IMR-90 (cell line): ENCODE data around the gene CDON. TPM values are rescaled to one million over a fixed set of nuclear protein-coding genes. Genes with fewer than 3 reads are reported as not detected.

Experiments used
- ATAC-seq: fragments of 200-7000 bp; cut with Tn5 transposase; 2 replicates; pipeline ENCODE4 v1.9.1; 2020; ENCODE audit warnings: low read depth, mild to moderate bottlenecking, moderate library complexity
- BruUV-seq: library from RNA; stranded (reverse); fragments of 400-500 nt; replicated peaks from 2 replicates; lab custom pipeline; 2021; lab: Mats Ljungman, UMichigan
- CTCF ChIA-PET: fragments of 300-600 bp; formaldehyde crosslinking; extraction: SDS; loops from one replicate; lab custom pipeline; 2021; ENCODE audit warnings: antibody characterized with exemption; lab: Yijun Ruan, JAX
- POLR2A ChIA-PET: fragments of 300-600 bp; sonication (Branson Sonifier 250); formaldehyde crosslinking; loops from one replicate; lab custom pipeline; 2022; ENCODE audit warnings: antibody characterized with exemption; ENCODE audit not compliant: unreplicated experiment; lab: Charles Lee
- DNase-seq: peaks from one replicate; pipeline ENCODE4 v3.0.0; 2013
- H2AFZ ChIP-seq: replicated peaks from 2 replicates; pipeline ENCODE3; 2013; ENCODE audit warnings: low read length, mild to moderate bottlenecking; ENCODE audit not compliant: poor library complexity
- H2AK5ac ChIP-seq: 2 replicates; pipeline ENCODE4 v1.6.1; 2013; ENCODE audit warnings: low read depth, low read length, inconsistent platforms
- H2AK9ac ChIP-seq: replicated peaks from 2 replicates; pipeline ENCODE3; 2013; ENCODE audit warnings: mild to moderate bottlenecking, low read depth, low read length, moderate library complexity; ENCODE audit not compliant: poor library complexity
- H2BK120ac ChIP-seq: 2 replicates; pipeline ENCODE4 v1.6.1; 2013; ENCODE audit warnings: low read depth, low read length, inconsistent platforms
- H2BK15ac ChIP-seq: 3 replicates; pipeline ENCODE4 v1.6.1; 2013; ENCODE audit warnings: low read depth, low read length, inconsistent platforms
- H2BK20ac ChIP-seq: 2 replicates; pipeline ENCODE4 v1.6.1; 2013; ENCODE audit warnings: low read depth, mild to moderate bottlenecking, inconsistent platforms, low read length, moderate library complexity
- H2BK5ac ChIP-seq: 2 replicates; pipeline ENCODE4 v1.6.1; 2013; ENCODE audit warnings: mild to moderate bottlenecking, low read depth, low read length, inconsistent platforms; ENCODE audit not compliant: poor library complexity, severe bottlenecking
- H3K14ac ChIP-seq: replicated peaks from 2 replicates; pipeline ENCODE4 v1.6.1; 2013; ENCODE audit warnings: low read depth, low read length, inconsistent platforms
- H3K18ac ChIP-seq: 2 replicates; pipeline ENCODE4 v1.6.1; 2013; ENCODE audit warnings: low read depth, low read length, control low read depth
- H3K23ac ChIP-seq: 2 replicates; pipeline ENCODE4 v1.6.1; 2013; ENCODE audit warnings: low read depth, low read length, inconsistent platforms
- H3K27ac ChIP-seq: 2 replicates; pipeline ENCODE4 v1.5.1; 2013; ENCODE audit warnings: mild to moderate bottlenecking, control low read depth, low read length; ENCODE audit not compliant: insufficient read depth
- H3K27me3 ChIP-seq: 2 replicates; pipeline ENCODE4 v1.6.1; 2013; ENCODE audit warnings: low read length; ENCODE audit not compliant: control insufficient read depth, insufficient read depth
- H3K36me3 ChIP-seq: 2 replicates; pipeline ENCODE4 v1.6.1; 2013; ENCODE audit warnings: low read length, mixed read lengths; ENCODE audit not compliant: control insufficient read depth, insufficient read depth
- H3K4ac ChIP-seq: 2 replicates; pipeline ENCODE4 v1.6.1; 2013; ENCODE audit warnings: low read depth, low read length, inconsistent platforms
- H3K4me1 ChIP-seq: 2 replicates; pipeline ENCODE4 v1.6.1; 2013; ENCODE audit warnings: low read length, mixed read lengths; ENCODE audit not compliant: control insufficient read depth, insufficient read depth
- H3K4me2 ChIP-seq: 2 replicates; pipeline ENCODE4 v1.6.1; 2013; ENCODE audit warnings: low read depth, mild to moderate bottlenecking, control low read depth, low read length, moderate library complexity
- H3K4me3 ChIP-seq: 2 replicates; pipeline ENCODE4 v1.5.1; 2013; ENCODE audit warnings: low read depth, mild to moderate bottlenecking, control low read depth, low read length, moderate library complexity; ENCODE audit not compliant: insufficient read depth
- H3K56ac ChIP-seq: 2 replicates; pipeline ENCODE4 v1.6.1; 2013; ENCODE audit warnings: low read length, inconsistent platforms; ENCODE audit not compliant: insufficient read depth; ENCODE audit errors: extremely low read depth
- H3K79me1 ChIP-seq, 2 experiments: 2 replicates each; pipeline ENCODE4 v1.6.1; 2013; ENCODE audit warnings: low read length in 2 of 2, inconsistent platforms in 1 of 2, low read depth in 1 of 2
- H3K9ac ChIP-seq: 2 replicates; pipeline ENCODE4 v1.6.1; 2013; ENCODE audit warnings: low read depth, low read length, control low read depth
- H3K9me1 ChIP-seq: 2 replicates; pipeline ENCODE4 v1.6.1; 2013; ENCODE audit warnings: low read length, inconsistent platforms; ENCODE audit not compliant: insufficient read depth
- H3K9me3 ChIP-seq: 2 replicates; pipeline ENCODE4 v1.6.1; 2013; ENCODE audit warnings: low read length; ENCODE audit not compliant: control insufficient read depth, insufficient read depth
- H4K20me1 ChIP-seq: 2 replicates; pipeline ENCODE4 v1.6.1; 2013; ENCODE audit warnings: low read length, inconsistent platforms; ENCODE audit not compliant: insufficient read depth
- H4K5ac ChIP-seq: 2 replicates; pipeline ENCODE4 v1.6.1; 2013; ENCODE audit warnings: mild to moderate bottlenecking, low read depth, low read length, control low read depth
- H4K8ac ChIP-seq, 2 experiments: 2 replicates each; pipeline ENCODE4 v1.6.1; 2013; ENCODE audit warnings: low read depth in 2 of 2, low read length in 2 of 2, control low read depth in 1 of 2, inconsistent platforms in 1 of 2
- H4K91ac ChIP-seq: 2 replicates; pipeline ENCODE4 v1.6.1; 2013; ENCODE audit warnings: low read depth, low read length, inconsistent platforms; ENCODE audit not compliant: insufficient read depth
- BHLHE40 ChIP-seq: fragments of 150-350 bp; IDR thresholded peaks from 2 replicates; pipeline ENCODE4 v1.6.1; 2016; ENCODE audit warnings: mild to moderate bottlenecking, low read depth, low read length
- CEBPB ChIP-seq: IDR thresholded peaks from 2 replicates; pipeline ENCODE4 v1.6.1; 2012; ENCODE audit warnings: low read depth, low read length, improper control_type of control experiment
- CHD1 ChIP-seq: IDR thresholded peaks from 2 replicates; pipeline ENCODE4 v1.6.1; 2012; ENCODE audit warnings: low read depth, low read length, improper control_type of control experiment
- CTCF ChIP-seq: conservative IDR thresholded peaks from 2 replicates; pipeline ENCODE4 v1.5.1; 2012; ENCODE audit warnings: mild to moderate bottlenecking, low read depth, low read length, improper control_type of control experiment
- ELK1 ChIP-seq: fragments of 150-350 bp; IDR thresholded peaks from 2 replicates; pipeline ENCODE4 v1.6.1; 2016; ENCODE audit warnings: low read depth, mild to moderate bottlenecking, low read length, moderate library complexity, borderline replicate concordance
- FOS ChIP-seq: fragments of 150-350 bp; IDR thresholded peaks from 2 replicates; pipeline ENCODE4 v1.6.1; 2016; ENCODE audit warnings: low read depth, low read length
- MAFK ChIP-seq: IDR thresholded peaks from 2 replicates; pipeline ENCODE4 v1.6.1; 2012; ENCODE audit warnings: low read depth, low read length, improper control_type of control experiment
- MAZ ChIP-seq: IDR thresholded peaks from 2 replicates; pipeline ENCODE4 v1.6.1; 2012; ENCODE audit warnings: low read depth, mild to moderate bottlenecking, low read length, improper control_type of control experiment, moderate library complexity, borderline replicate concordance
- MXI1 ChIP-seq: IDR thresholded peaks from 2 replicates; pipeline ENCODE4 v1.6.1; 2012; ENCODE audit warnings: low read depth, mild to moderate bottlenecking, low read length, moderate library complexity, borderline replicate concordance
- NFE2L2 ChIP-seq: fragments of 150-350 bp; IDR thresholded peaks from 2 replicates; pipeline ENCODE4 v1.6.1; 2016; ENCODE audit warnings: low read depth, mild to moderate bottlenecking, low read length
- POLR2A ChIP-seq: IDR thresholded peaks from 2 replicates; pipeline ENCODE4 v1.6.1; 2012; ENCODE audit warnings: mild to moderate bottlenecking, low read depth, low read length
- RAD21 ChIP-seq: IDR thresholded peaks from 2 replicates; pipeline ENCODE4 v1.6.1; 2012; ENCODE audit warnings: low read length, improper control_type of control experiment
- RCOR1 ChIP-seq: IDR thresholded peaks from 2 replicates; pipeline ENCODE4 v1.6.1; 2012; ENCODE audit warnings: mild to moderate bottlenecking, low read length, improper control_type of control experiment; ENCODE audit not compliant: insufficient replicate concordance
- RFX5 ChIP-seq: IDR thresholded peaks from 2 replicates; pipeline ENCODE4 v1.8.0; 2012; ENCODE audit warnings: low read depth, mild to moderate bottlenecking, low read length, moderate library complexity
- SMC3 ChIP-seq: fragments of 150-350 bp; IDR thresholded peaks from 2 replicates; pipeline ENCODE4 v1.6.1; 2016; ENCODE audit warnings: low read depth, mild to moderate bottlenecking, antibody characterized with exemption, low read length, moderate library complexity
- USF2 ChIP-seq: fragments of 150-350 bp; IDR thresholded peaks from 2 replicates; pipeline ENCODE4 v1.6.1; 2017; ENCODE audit warnings: mild to moderate bottlenecking, antibody characterized with exemption, low read length, low read depth
- WGBS, 2 experiments: methylation state at CpG; one replicate each; pipeline versions ENCODE4 v1.1.5 to v1.1.7; 2013; ENCODE audit warnings: missing lambda C conversion rate in 2 of 2; ENCODE audit not compliant: insufficient read length in 1 of 2; ENCODE audit errors: extremely low coverage in 2 of 2; 5-methylcytosine and 5-hydroxymethylcytosine counted together
- dilution Hi-C: fragments of 300-500 bp; cut with HindIII; formaldehyde crosslinking; loops from one replicate; pipeline ENCODE4 v1.14.3; 2018; ENCODE audit warnings: low sequenced_read_pairs; ENCODE audit not compliant: unreplicated experiment
- in situ Hi-C: fragments of 300-500 bp; cut with MboI; formaldehyde crosslinking; loops from 3 replicates; pipeline ENCODE4 v1.14.3; 2019; ENCODE audit warnings: low sequenced_read_pairs, inconsistent platforms, mixed read lengths
- intact Hi-C: fragments of 100-400 bp; cut with micrococcal nuclease; formaldehyde crosslinking; loops from 2 replicates; pipeline ENCODE4 v1.10.0; 2022
- polyA plus RNA-seq, 3 experiments: library from polyadenylated mRNA; depleted of rRNA; stranded (reverse); fragments of >200 nt; gene quantifications; 2 replicates each; pipeline ENCODE4 v1.2.3, GENCODE V29; 2012; ENCODE audit warnings: low replicate concordance in 1 of 3
- total RNA-seq: library from RNA; depleted of rRNA; stranded (reverse); fragments of >200 nt; gene quantifications from 2 replicates; pipeline ENCODE4 v1.2.3, GENCODE V29; 2012

CDON gene
- total and polyA plus RNA-seq, 2 of the 4 experiments (the other 2 are of a cell fraction), result 1.2 to 3.8 TPM

GRCh38 chr11:125943661-125944349 is 118.9 kb downstream of the CDON start:
- H2AFZ ChIP-seq, result no peak overlapping the region
- H3K9me1 ChIP-seq, result no peaks in the 10 kb centered on the region
- no peak for TF ChIP-seq POLR2A
- no peak for TF ChIP-seq SMC3
- no peak for TF ChIP-seq MXI1
- TF ChIP-seq RAD21, result no peak
- no peak for TF ChIP-seq RCOR1
- no peak for TF ChIP-seq USF2
- TF ChIP-seq ELK1, result no peak
- TF ChIP-seq FOS, result no peak
- TF ChIP-seq NFE2L2, result no peak
- TF ChIP-seq BHLHE40, result no peak
- no peak for TF ChIP-seq MAZ
- no peak for TF ChIP-seq CEBPB
- TF ChIP-seq RFX5, result no peak
- TF ChIP-seq MAFK, result no peak
- TF ChIP-seq CHD1, result no peak
- TF ChIP-seq CTCF, result no peak
- no peak overlapping the region for H4K8ac ChIP-seq
- H4K91ac ChIP-seq, result no peak overlapping the region
- ChIA-PET POLR2A (no interaction called here), CTCF (interaction anchor here (1.1 kb wide), 1 partner anchor 13 kb away, joined by 3 read pairs; no protein-coding TSS in a partner anchor)
- H2AK5ac ChIP-seq, result no peak overlapping the region
- H3K27ac ChIP-seq, result no peak overlapping the region
- H4K20me1 ChIP-seq, result no peaks in the 10 kb centered on the region
- no peak overlapping the region for H3K14ac ChIP-seq
- BruUV-seq, result no TSS peak
- in situ Hi-C loops (no loop called here), intact Hi-C loops (no loop called here), dilution Hi-C loops (no loop called here)
- peaks cover 20% of the 10 kb centered on the region; the same call in 1 of the 2 replicates for H3K27me3 ChIP-seq
- no peak overlapping the region for H3K4me3 ChIP-seq
- no peak overlapping the region for H3K4me2 ChIP-seq
- no peak overlapping the region for H3K4ac ChIP-seq
- H4K5ac ChIP-seq, result no peak overlapping the region
- H3K18ac ChIP-seq, result no peak overlapping the region
- no peak overlapping the region for H2BK20ac ChIP-seq
- no peak overlapping the region for H3K9ac ChIP-seq
- H3K79me1 ChIP-seq, result no peaks in the 10 kb centered on the region
- no peak for ATAC-seq
- no peaks in the 10 kb centered on the region for H3K9me3 ChIP-seq
- no peak overlapping the region for H2BK5ac ChIP-seq
- H3K23ac ChIP-seq, result no peak overlapping the region
- WGBS, 2 experiments, result 77% methylated on average over 3 of the region's 9 CpGs; no CpG with 5 or more reads in 1 of the 2 experiments
- no peaks in the 10 kb centered on the region for H3K36me3 ChIP-seq
- H2AK9ac ChIP-seq, result no peak overlapping the region
- no peaks in the 10 kb centered on the region for H3K4me1 ChIP-seq
- no peak overlapping the region for H3K56ac ChIP-seq
- H2BK120ac ChIP-seq, result no peak overlapping the region
- DNase-seq, result no peak
- H2BK15ac ChIP-seq, result no peak overlapping the region
